Measurements from ENCODE around the gene KREMEN1.

DNA sequence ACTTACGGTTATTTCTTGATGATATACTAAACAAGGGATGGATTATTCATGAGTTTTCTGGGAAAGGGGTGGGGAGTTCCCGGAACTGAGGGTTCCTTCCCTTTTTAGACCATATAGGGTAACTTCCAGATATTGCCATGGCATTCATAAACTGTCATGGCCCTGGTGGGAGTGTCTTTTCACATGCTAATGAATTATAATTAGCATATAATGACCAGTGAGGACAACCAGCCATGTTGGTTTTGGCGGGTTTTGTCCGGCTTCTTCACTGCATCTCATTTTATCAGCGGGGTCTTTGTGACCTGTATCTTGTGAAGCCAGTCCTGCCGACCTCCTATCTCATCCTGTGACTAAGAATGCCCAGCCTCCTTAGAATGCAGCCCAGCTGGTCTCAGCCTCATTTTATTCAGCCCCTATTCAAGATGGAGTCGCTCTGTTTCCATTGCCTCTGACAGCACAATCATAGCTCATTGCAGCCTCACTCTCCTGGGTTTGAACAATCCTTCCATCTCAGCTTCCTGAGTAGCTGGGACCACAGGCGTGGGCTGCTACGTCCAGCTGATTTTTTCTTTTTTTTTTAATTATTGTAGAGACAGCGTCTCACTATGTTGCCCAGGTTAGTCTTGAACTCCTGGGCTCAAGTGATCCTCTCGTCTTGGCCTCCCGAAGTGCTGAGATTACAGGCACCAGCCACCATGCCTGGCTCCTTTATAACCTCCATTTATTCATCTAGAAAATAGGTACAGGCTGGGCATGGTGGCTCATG lies 80.3 kb downstream of the KREMEN1 start:
- TF ChIP-seq, protein P1, sequence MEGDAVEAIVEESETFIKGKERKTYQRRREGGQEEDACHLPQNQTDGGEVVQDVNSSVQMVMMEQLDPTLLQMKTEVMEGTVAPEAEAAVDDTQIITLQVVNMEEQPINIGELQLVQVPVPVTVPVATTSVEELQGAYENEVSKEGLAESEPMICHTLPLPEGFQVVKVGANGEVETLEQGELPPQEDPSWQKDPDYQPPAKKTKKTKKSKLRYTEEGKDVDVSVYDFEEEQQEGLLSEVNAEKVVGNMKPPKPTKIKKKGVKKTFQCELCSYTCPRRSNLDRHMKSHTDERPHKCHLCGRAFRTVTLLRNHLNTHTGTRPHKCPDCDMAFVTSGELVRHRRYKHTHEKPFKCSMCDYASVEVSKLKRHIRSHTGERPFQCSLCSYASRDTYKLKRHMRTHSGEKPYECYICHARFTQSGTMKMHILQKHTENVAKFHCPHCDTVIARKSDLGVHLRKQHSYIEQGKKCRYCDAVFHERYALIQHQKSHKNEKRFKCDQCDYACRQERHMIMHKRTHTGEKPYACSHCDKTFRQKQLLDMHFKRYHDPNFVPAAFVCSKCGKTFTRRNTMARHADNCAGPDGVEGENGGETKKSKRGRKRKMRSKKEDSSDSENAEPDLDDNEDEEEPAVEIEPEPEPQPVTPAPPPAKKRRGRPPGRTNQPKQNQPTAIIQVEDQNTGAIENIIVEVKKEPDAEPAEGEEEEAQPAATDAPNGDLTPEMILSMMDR (IDR thresholded peaks at IDR 0.05; ENCODE audit: poor library complexity) = no peak
- TF ChIP-seq EZH2phosphoT487 (IDR thresholded peaks at IDR 0.05; ENCODE audit: low read depth, severe bottlenecking, unreplicated experiment) (no peak), EZH2 (IDR thresholded peaks at IDR 0.05; ENCODE audit: borderline replicate concordance) (no peak)
